Retinal pigment epithelial cell (primary cell): ENCODE results near the gene PGGHG.

Source experiments
- DNase-seq: peaks from one replicate; pipeline ENCODE4 v3.0.0-alpha.2; 2010; ENCODE audit warnings: low read depth
- H3K4me3 ChIP-seq: 2 replicates; pipeline ENCODE4 v1.5.1; 2011; ENCODE audit warnings: mild to moderate bottlenecking, low read length, control low read depth, moderate library complexity
- CTCF ChIP-seq: conservative IDR thresholded peaks from 2 replicates; pipeline ENCODE4 v1.5.1; 2011; ENCODE audit warnings: low read depth, low read length, control low read depth, inconsistent platforms

The PGGHG gene

GRCh38 chr11:251550-251949, 37.4 kb upstream of the PGGHG start:
- DNase-seq, result no peak
- no peak for TF ChIP-seq CTCF
- H3K4me3 ChIP-seq, result no peak overlapping the region

- no peak overlapping the region for H3K4me3 ChIP-seq
- TF ChIP-seq CTCF, result no peak
- no peak for DNase-seq
Measured at GRCh38 chr11:252666-253065, 36.3 kb upstream of the PGGHG start.

- TF ChIP-seq CTCF, result no peak
- DNase-seq, result no peak
- no peak overlapping the region for H3K4me3 ChIP-seq
Measured at GRCh38 chr11:253160-253885, 35.6 kb upstream of the PGGHG start.

- TF ChIP-seq CTCF, result no peak
- DNase-seq, result no peak
- no peak overlapping the region for H3K4me3 ChIP-seq
Measured at GRCh38 chr11:253886-254270, 35.0 kb upstream of the PGGHG start.

GRCh38 chr11:255176-255575, 33.8 kb upstream of the PGGHG start:
- DNase-seq, result no peak
- H3K4me3 ChIP-seq, result no peak overlapping the region
- no peak for TF ChIP-seq CTCF

- H3K4me3 ChIP-seq, result no peak overlapping the region
- TF ChIP-seq CTCF, result no peak
- no peak for DNase-seq
Measured at GRCh38 chr11:255816-256215, 33.1 kb upstream of the PGGHG start.

- no peak for DNase-seq
- no peak overlapping the region for H3K4me3 ChIP-seq
- TF ChIP-seq CTCF, result no peak
Measured at GRCh38 chr11:256952-257737, 31.8 kb upstream of the PGGHG start.
